Heart right ventricle (tissue), 16 donors: ENCODE data around the gene NKX6-2. TPM values are rescaled to one million over a fixed set of nuclear protein-coding genes. Genes with fewer than 3 reads are reported as not detected.
A peak's percentile ranks its signal among the peaks of the same experiment; 100 is the strongest.

ENCODE experiments used
- ATAC-seq, 8 donors: fragments of 200-7000 bp; cut with Tn5 transposase; one replicate each; pipeline ENCODE4 v1.9.1; 2020; ENCODE audit warnings: mild to moderate bottlenecking in 8 of 8, moderate library complexity in 8 of 8, moderate number of reproducible peaks in 1 of 8
- DNase-seq, 2 donors: peaks; one replicate each; pipeline ENCODE4 v3.0.0-alpha.2; 2020
- H3K27ac ChIP-seq, 10 donors: fragments of 200-600 bp; sonication (generic) in 2 of 10; one replicate each; pipeline versions ENCODE4 v1.5.0 to v1.8.0; 2020 to 2022; ENCODE audit warnings: mild to moderate bottlenecking in 3 of 10
- H3K27me3 ChIP-seq, 7 donors: fragments of 200-600 bp; one replicate each; pipeline ENCODE4 v1.8.0; 2021 to 2022; ENCODE audit warnings: mild to moderate bottlenecking in 2 of 7
- H3K36me3 ChIP-seq, 9 donors: fragments of 200-600 bp; sonication (generic) in 1 of 9; one replicate each; pipeline versions ENCODE4 v1.5.0 to v1.8.0; 2020 to 2022; ENCODE audit warnings: mild to moderate bottlenecking in 2 of 9
- H3K4me1 ChIP-seq, 9 donors: fragments of 200-600 bp; sonication (generic) in 1 of 9; one replicate each; pipeline versions ENCODE4 v1.5.0 to v1.8.0; 2020 to 2022; ENCODE audit warnings: mild to moderate bottlenecking in 4 of 9
- H3K4me3 ChIP-seq, 10 donors: fragments of 200-600 bp; sonication (generic) in 2 of 10; one replicate each; pipeline versions ENCODE4 v1.5.0 to v1.8.0; 2020 to 2022; ENCODE audit warnings: mild to moderate bottlenecking in 7 of 10, moderate library complexity in 2 of 10
- H3K9me3 ChIP-seq, 11 donors: fragments of 200-600 bp in 10 of 11; sonication (generic) in 2 of 11; one replicate each; pipeline versions ENCODE4 v1.5.0 to v1.8.0; 2013 to 2022; ENCODE audit warnings: mild to moderate bottlenecking in 2 of 11, control low read depth in 1 of 11, moderate library complexity in 1 of 11
- CTCF ChIP-seq, 9 donors: fragments of 200-600 bp; sonication (generic) in 2 of 9; IDR thresholded peaks; one replicate each; pipeline versions ENCODE4 v1.5.0 to v1.8.0; 2021 to 2022; ENCODE audit warnings: antibody characterized with exemption in 9 of 9, mild to moderate bottlenecking in 5 of 9, moderate library complexity in 1 of 9
- WGBS, 2 donors: extraction: QIAGEN DNeasy Blood & Tissue Kit; methylation state at CpG; one replicate each; pipeline ENCODE4 v1.1.7; 2013; ENCODE audit warnings: inconsistent platforms in 1 of 2; 5-methylcytosine and 5-hydroxymethylcytosine counted together
- intact Hi-C, 10 donors: fragments of 100-400 bp; cut with DNase I; formaldehyde crosslinking; loops; one replicate each; pipeline versions ENCODE4 v1.11.1 to v1.14.2; 2022
- polyA plus RNA-seq, 2 donors: library from polyadenylated mRNA; stranded (reverse); fragments of 200-250 nt; gene quantifications; one replicate each; pipeline ENCODE4 v1.2.3, GENCODE V29; 2013
- total RNA-seq, 10 donors: library from RNA; stranded (reverse); fragmentation: NEBNext Ultra II Directional in 3 of 10; extraction: Animal tissue kit (Norgen Biotek cat#: 25700) in 3 of 10; gene quantifications; one replicate each; pipeline versions ENCODE4 v1.2.1 to v1.2.4, GENCODE V29; 2021 to 2023
- donor health status: Arrhythmogenic right ventricular cardiomyopathy.
- donor health status: ischemic (EF 13 %, LVEDD 7.1; RV severe dilation, severe dysfunction).
- donor health status: healthy with polysubstance abuse.
- donor health status: DM: no; HTN: yes; CAD: no.
- donor health status: DM: no; HTN: no; CAD: no.
- donor health status: ischemic (EF 25% LVEDD 6.9; RV normal size, moderate dysfunction).
- donor health status: ischemic (EF 25% LVEDD 5.7; RV mildly dilated, moderate dysfunction).
- donor health status: healthy.
- donor health status: DM: yes; HTN: yes; CAD: no.
- donor health status: Ischemic cardiomyopathy.
- donor health status: ischemic (EF 35%, LVEDD 5.7; RV mildly dilated, moderate dysfunction).
- donor health status: nonischemic (EF 11% LVEDD 7.7; RV severe dilation, severe dysfunction).
- donor health status: DM: yes; HTN: yes; CAD: no.
- donor health status: PGD.
- donor health status: ischemic (EF 29% LVEDD 5.4; RV normal size, mild dysfunction).
- donor health status: nonischemic (EF 23%, LVEDD 6.1; RV moderate dilation, normal function).

NKX6-2 gene
- total and polyA plus RNA-seq, 12 donors: 0.17 to 0.51 TPM; not detected in 10

DNA sequence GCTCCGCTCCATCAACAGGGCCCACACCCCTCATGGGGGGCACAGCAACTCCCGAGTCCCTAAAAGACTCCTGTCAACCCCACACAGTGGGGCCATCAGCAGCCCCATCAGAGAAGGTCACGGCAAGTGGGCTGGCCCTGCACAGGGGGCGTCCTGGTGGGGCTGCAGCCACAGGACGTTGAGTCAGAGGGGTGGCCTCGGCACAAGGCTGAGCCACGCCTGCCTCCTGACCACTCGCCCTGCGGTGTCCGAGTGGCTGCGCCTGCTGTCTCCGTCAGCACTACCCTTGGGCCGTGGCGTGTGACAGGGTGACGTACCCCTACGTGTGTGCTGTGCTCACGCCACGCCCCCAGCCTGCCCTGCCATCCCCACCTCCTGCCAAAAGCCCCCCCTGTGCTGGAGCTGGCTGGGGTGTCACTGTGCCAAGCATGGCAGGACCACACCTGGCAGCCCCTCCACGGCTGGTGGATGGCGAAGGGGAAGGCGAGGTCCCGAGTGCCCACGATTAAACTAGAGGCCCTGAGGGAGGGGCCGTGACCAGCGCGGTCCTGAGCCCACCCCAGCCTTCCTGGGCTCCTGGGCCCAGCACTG is 26.0 kb upstream of the NKX6-2 start:
- ATAC-seq: peak in 1 of 8 donors; percentile 22
- H3K27ac ChIP-seq: no peak overlapping the region

DNA sequence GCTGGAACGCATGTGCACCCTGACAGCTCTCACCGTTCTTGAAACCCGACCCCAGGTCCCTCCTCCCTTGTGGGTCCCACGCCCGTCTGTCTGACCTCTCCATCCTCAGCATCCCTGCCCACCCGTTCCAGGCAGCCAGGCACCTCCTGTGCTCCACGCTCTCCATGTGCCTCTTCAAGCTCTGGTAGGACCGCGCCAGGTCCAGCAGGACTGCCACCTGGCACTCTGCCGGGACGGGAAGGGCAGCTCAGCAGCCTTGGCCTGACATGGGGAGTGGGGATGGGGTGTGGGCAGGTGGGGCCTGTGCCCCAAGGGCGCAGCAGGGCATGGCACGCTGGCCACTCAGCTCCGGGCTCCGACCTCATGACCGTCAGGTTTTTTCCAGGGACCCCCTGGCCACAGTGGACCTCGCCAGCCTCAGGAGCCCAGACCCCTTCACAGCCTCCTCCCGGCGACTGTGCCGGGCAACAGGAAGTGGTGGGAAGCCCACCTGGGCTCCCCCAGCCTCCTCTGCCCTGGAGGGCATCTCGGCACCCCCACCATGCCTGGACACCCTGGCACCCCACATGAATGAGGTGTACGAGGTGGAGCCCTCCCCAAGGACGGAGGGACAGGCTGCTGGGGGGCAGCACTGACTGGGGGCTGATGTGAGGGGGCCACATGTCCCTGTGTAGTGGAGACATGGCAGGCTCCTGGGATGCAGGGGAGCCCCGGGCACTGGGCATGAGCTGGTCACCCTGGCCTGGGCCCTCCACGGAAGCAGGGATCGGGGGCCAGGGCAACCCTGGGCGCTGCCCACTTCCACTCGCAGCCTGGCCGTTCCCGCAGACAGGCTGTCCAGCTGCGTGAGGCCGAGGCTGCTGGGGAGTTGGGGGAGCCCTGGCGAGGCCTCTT is 25.1 kb upstream of the NKX6-2 start:
- DNase-seq (no peak), ATAC-seq (peak in 2 of 8 donors; percentile 8 to 17)
- TF ChIP-seq CTCF (IDR thresholded peaks at IDR 0.05): no peak
- Histone ChIP-seq H3K4me1 (no peaks in the 10 kb centered on the region), H3K27ac (no peak overlapping the region), H3K27me3 (peaks cover 0 to 65% (median 39%) of the 10 kb centered on the region in 7 donors), H3K9me3 (no peaks in the 10 kb centered on the region), H3K4me3 (no peak overlapping the region), H3K36me3 (no peaks in the 10 kb centered on the region)
- intact Hi-C loops: no loop called here
- 70 to 71% methylated on average over 33 of the region's 33 CpGs for WGBS, 2 donors

More for the DNA sequence above, 26.0 kb upstream of the NKX6-2 start:
- DNase-seq: no peak
- no peak overlapping the region for H3K4me3 ChIP-seq
- no peaks in the 10 kb centered on the region for H3K4me1 ChIP-seq
- H3K36me3 ChIP-seq: no peaks in the 10 kb centered on the region
- intact Hi-C loops: no loop called here
- H3K27me3 ChIP-seq: peaks cover 0 to 66% (median 46%) of the 10 kb centered on the region in 7 donors
- no peak for TF ChIP-seq CTCF (IDR thresholded peaks at IDR 0.05)
- WGBS, 2 donors: 77 to 84% methylated on average over 26 of the region's 26 CpGs
- no peaks in the 10 kb centered on the region for H3K9me3 ChIP-seq

DNA sequence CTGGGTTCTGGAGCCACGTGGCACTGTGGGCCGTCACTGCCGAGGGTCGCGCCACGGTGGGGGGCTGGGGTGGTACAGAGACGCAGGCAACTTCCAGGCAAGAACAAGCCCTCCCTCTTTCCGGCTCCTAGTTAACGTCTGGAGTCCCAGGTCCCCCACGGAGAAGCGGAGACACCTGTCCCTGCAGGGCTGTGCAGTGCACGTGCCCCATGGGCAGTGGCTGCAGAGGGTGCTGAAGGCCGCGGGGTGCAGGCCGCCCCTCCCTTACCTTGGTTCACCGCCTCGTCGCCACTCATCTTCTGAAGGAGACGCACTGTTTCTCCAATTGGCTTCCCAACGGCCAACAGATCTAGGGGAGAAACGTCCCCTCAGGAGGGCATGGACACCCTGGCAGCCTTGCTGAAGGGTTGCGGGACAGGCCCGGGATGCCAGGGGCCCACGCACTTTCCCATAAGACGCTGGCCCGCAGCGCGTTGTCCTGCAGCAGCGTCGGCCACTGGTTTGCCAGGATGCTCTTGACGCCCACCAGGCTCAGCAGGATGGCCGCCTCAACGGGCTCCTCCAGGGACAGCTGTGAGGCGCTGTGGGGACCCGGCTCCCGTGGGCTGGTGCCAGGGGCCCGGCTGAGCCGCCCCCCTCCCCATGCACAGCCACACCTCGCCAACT is 24.3 kb upstream of the NKX6-2 start:
- WGBS, 2 donors: 78% methylated on average over 39 of the region's 39 CpGs
- no peak for TF ChIP-seq CTCF (IDR thresholded peaks at IDR 0.05)
- H3K4me1 ChIP-seq: no peaks in the 10 kb centered on the region
- no peaks in the 10 kb centered on the region for H3K36me3 ChIP-seq
- H3K4me3 ChIP-seq: no peak overlapping the region
- peaks cover 0 to 60% (median 37%) of the 10 kb centered on the region in 7 donors for H3K27me3 ChIP-seq
- intact Hi-C loops: no loop called here
- no peak for ATAC-seq
- H3K27ac ChIP-seq: no peak overlapping the region
- no peak for DNase-seq
- no peaks in the 10 kb centered on the region for H3K9me3 ChIP-seq
